ENCODE results near the gene STAT2.
A peak's percentile ranks its signal among the peaks of the same experiment; 100 is the strongest.
"Not testable (repeated sequence)": the region's sequence is repeated elsewhere in the genome, so short reads cannot be mapped to it uniquely, and the experiment has no call there.

Gene STAT2

GRCh38 chr12:56359851-56360767 lies at the start of gene STAT2:
Gene STAT2, minus strand, starts transcription at chr12:56360107. Its CDS starts 3,536 bp downstream, at chr12:56356571.
- peak; percentile 98 to 99 for DNase-seq (ENCODE audit: low read depth in 2 of 2)

- DNase-seq (ENCODE audit: low read depth in 2 of 2) = no peak
Measured at GRCh38 chr12:56408799-56409417, 49.0 kb upstream of the STAT2 start.

- DNase-seq (ENCODE audit: low read depth in 2 of 2) = not testable (repeated sequence)
Measured at GRCh38 chr12:56404227-56404626, 44.3 kb upstream of the STAT2 start.

- not testable (repeated sequence) for DNase-seq (ENCODE audit: low read depth in 2 of 2)
Measured at GRCh38 chr12:56401612-56402011, 41.7 kb upstream of the STAT2 start.

- not testable (repeated sequence) for DNase-seq (ENCODE audit: low read depth in 2 of 2)
Measured at GRCh38 chr12:56401125-56401524, 41.2 kb upstream of the STAT2 start.

- not testable (repeated sequence) for DNase-seq (ENCODE audit: low read depth in 2 of 2)
Measured at GRCh38 chr12:56399466-56399865, 39.6 kb upstream of the STAT2 start.

GRCh38 chr12:56398324-56398723 lies 38.4 kb upstream of the STAT2 start:
- no peak for DNase-seq (ENCODE audit: low read depth in 2 of 2)

- no peak for DNase-seq (ENCODE audit: low read depth in 2 of 2)
Measured at GRCh38 chr12:56392331-56392730, 32.4 kb upstream of the STAT2 start.

GRCh38 chr12:56391721-56392120 lies 31.8 kb upstream of the STAT2 start:
- DNase-seq (ENCODE audit: low read depth in 2 of 2) = no peak

- DNase-seq (ENCODE audit: low read depth in 2 of 2) = no peak
Measured at GRCh38 chr12:56389412-56389811, 29.5 kb upstream of the STAT2 start.

GRCh38 chr12:56387152-56387736 lies 27.3 kb upstream of the STAT2 start:
- no peak for DNase-seq (ENCODE audit: low read depth in 2 of 2)

GRCh38 chr12:56385873-56386272 lies 26.0 kb upstream of the STAT2 start:
- no peak for DNase-seq (ENCODE audit: low read depth in 2 of 2)

GRCh38 chr12:56382611-56383010 lies 22.7 kb upstream of the STAT2 start:
- no peak for DNase-seq (ENCODE audit: low read depth in 2 of 2)

- DNase-seq (ENCODE audit: low read depth in 2 of 2) = no peak
Measured at GRCh38 chr12:56377989-56378316, 18.0 kb upstream of the STAT2 start.

- DNase-seq (ENCODE audit: low read depth in 2 of 2) = no peak
Measured at GRCh38 chr12:56377310-56377988, 17.5 kb upstream of the STAT2 start.

GRCh38 chr12:56375598-56376434 lies 15.9 kb upstream of the STAT2 start:
- DNase-seq (ENCODE audit: low read depth in 2 of 2) = no peak

GRCh38 chr12:56374726-56375597 lies 15.1 kb upstream of the STAT2 start:
- no peak for DNase-seq (ENCODE audit: low read depth in 2 of 2)

- DNase-seq (ENCODE audit: low read depth in 2 of 2) = no peak
Measured at GRCh38 chr12:56373515-56373914, 13.6 kb upstream of the STAT2 start.

GRCh38 chr12:56366948-56367347 lies 7.0 kb upstream of the STAT2 start:
- DNase-seq (ENCODE audit: low read depth in 2 of 2) = no peak
